OCI-LY7 (cell line): ENCODE data around the gene PPP4R4.

Experiments used
- CTCF ChIP-seq: fragments of 200-600 bp; sonication (generic); conservative IDR thresholded peaks from 2 replicates; pipeline ENCODE4 v1.5.1; 2014; ENCODE audit warnings: mild to moderate bottlenecking, antibody characterized with exemption, low read length, moderate library complexity, mixed read lengths
- EZH2phosphoT487 ChIP-seq: fragments of 200-600 bp; sonication (generic); IDR thresholded peaks from 2 replicates; pipeline ENCODE4 v1.6.1; 2018; ENCODE audit warnings: low read depth, borderline replicate concordance, mild to moderate bottlenecking, mixed run types, antibody characterized with exemption, low read length, moderate library complexity, mixed read lengths

DNA sequence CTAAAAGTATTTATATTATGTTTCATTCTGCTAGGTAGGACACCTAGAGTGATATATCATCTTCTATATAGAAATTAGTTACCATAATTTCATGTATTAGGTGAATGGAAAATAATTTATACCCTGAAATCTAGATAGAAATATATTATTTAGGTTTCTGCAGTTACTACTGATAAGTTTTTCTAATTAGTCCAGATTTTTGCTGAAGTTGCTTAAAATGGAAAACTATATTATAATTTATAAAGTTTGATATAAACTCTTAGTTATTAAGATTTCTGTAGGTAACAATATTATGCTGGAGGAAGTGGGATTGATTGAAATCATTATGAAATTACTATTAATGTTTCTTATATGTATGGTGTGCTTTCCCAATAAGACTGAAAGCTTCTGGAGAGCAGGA is 62.9 kb downstream of the PPP4R4 start:
- no peak for TF ChIP-seq CTCF
- no peak for TF ChIP-seq EZH2phosphoT487
